Ishikawa (cell line): ENCODE results near the gene ITPRID2.

Experiments
- EP300 ChIP-seq: IDR thresholded peaks from 2 replicates; pipeline ENCODE4 v1.6.1; 2012; ENCODE audit warnings: borderline replicate concordance
- MAX ChIP-seq: IDR thresholded peaks from 2 replicates; pipeline ENCODE4 v1.6.1; 2012
- TF ChIP-seq, protein P1 (sequence below): IDR thresholded peaks from 2 replicates; pipeline ENCODE4 v1.6.1; 2012; ENCODE audit warnings: low read depth, mild to moderate bottlenecking
- TF ChIP-seq, protein P2 (sequence below): IDR thresholded peaks from 2 replicates; pipeline ENCODE4 v1.6.1; 2012

DNA sequence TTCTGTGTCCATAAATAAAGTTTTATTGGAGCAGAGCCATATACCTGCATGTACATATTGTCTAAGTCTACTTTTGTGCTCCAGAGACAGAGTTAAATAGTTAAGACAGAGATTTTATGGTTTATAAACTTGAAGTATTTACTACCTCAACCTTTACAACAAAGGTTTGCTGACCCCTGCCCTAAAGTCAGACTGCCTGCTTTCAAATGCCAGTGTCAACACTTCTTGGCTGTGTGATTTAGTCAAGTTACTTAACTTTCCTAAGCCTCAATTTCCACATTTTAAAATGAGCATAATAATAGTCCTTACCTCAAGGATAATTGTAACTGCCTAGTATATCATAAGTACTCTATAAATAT, 44.4 kb upstream of the ITPRID2 start:
- no peak for TF ChIP-seq EP300
- TF ChIP-seq MAX: no peak
- TF ChIP-seq, protein P1, sequence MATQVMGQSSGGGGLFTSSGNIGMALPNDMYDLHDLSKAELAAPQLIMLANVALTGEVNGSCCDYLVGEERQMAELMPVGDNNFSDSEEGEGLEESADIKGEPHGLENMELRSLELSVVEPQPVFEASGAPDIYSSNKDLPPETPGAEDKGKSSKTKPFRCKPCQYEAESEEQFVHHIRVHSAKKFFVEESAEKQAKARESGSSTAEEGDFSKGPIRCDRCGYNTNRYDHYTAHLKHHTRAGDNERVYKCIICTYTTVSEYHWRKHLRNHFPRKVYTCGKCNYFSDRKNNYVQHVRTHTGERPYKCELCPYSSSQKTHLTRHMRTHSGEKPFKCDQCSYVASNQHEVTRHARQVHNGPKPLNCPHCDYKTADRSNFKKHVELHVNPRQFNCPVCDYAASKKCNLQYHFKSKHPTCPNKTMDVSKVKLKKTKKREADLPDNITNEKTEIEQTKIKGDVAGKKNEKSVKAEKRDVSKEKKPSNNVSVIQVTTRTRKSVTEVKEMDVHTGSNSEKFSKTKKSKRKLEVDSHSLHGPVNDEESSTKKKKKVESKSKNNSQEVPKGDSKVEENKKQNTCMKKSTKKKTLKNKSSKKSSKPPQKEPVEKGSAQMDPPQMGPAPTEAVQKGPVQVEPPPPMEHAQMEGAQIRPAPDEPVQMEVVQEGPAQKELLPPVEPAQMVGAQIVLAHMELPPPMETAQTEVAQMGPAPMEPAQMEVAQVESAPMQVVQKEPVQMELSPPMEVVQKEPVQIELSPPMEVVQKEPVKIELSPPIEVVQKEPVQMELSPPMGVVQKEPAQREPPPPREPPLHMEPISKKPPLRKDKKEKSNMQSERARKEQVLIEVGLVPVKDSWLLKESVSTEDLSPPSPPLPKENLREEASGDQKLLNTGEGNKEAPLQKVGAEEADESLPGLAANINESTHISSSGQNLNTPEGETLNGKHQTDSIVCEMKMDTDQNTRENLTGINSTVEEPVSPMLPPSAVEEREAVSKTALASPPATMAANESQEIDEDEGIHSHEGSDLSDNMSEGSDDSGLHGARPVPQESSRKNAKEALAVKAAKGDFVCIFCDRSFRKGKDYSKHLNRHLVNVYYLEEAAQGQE: no peak
- TF ChIP-seq, protein P2, sequence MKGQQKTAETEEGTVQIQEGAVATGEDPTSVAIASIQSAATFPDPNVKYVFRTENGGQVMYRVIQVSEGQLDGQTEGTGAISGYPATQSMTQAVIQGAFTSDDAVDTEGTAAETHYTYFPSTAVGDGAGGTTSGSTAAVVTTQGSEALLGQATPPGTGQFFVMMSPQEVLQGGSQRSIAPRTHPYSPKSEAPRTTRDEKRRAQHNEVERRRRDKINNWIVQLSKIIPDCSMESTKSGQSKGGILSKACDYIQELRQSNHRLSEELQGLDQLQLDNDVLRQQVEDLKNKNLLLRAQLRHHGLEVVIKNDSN: no peak
